ENCODE results near the gene DLGAP1. TPM values are rescaled to one million over a fixed set of nuclear protein-coding genes. Genes with fewer than 3 reads are reported as not detected.

The DLGAP1 gene
- total and polyA plus RNA-seq, 7 donors, result 0.13 to 2.6 (median 1.3) TPM; not detected in 1

- Histone ChIP-seq H3K27ac (no peak overlapping the region), H3K9me3 (no peaks in the 10 kb centered on the region), H3K36me3 (no peaks in the 10 kb centered on the region), H3K4me3 (no peak overlapping the region), H3K4me1 (no peaks in the 10 kb centered on the region), H3K27me3 (no peaks in the 10 kb centered on the region)
- TF ChIP-seq POLR2A (IDR thresholded peaks at IDR 0.05), result no peak
- TF ChIP-seq CTCF (IDR thresholded peaks at IDR 0.05), result no peak
- TF ChIP-seq EP300 (IDR thresholded peaks at IDR 0.05), result no peak
- intact Hi-C loops (cut with DNase I), result no loop called here
- DNase-seq, result no peak
- 85 to 91% methylated on average over 2 of the region's 2 CpGs for WGBS, 2 donors
These were observed 583.4 kb downstream of the DLGAP1 start for GRCh38 chr18:3871687-3872086.

GRCh38 chr18:3870914-3871313, 584.2 kb downstream of the DLGAP1 start:
- DNase-seq, result no peak
- Histone ChIP-seq H3K27ac (no peak overlapping the region), H3K4me1 (no peaks in the 10 kb centered on the region), H3K9me3 (no peaks in the 10 kb centered on the region), H3K4me3 (no peak overlapping the region), H3K27me3 (no peaks in the 10 kb centered on the region), H3K36me3 (no peaks in the 10 kb centered on the region)
- intact Hi-C loops (cut with DNase I), result loop anchor here (1.0 kb wide), 1 partner anchor 100 kb away; no protein-coding TSS in a partner anchor
- no peak for TF ChIP-seq EP300 (IDR thresholded peaks at IDR 0.05)
- no peak for TF ChIP-seq CTCF (IDR thresholded peaks at IDR 0.05)
- no peak for TF ChIP-seq POLR2A (IDR thresholded peaks at IDR 0.05)
- TF ChIP-seq POLR2AphosphoS5 (IDR thresholded peaks at IDR 0.05), result no peak
- 90 to 95% methylated on average over 4 of the region's 4 CpGs for WGBS, 2 donors

- H3K9me3 ChIP-seq, result no peaks in the 10 kb centered on the region
- no peak overlapping the region for H3K27ac ChIP-seq
- no peaks in the 10 kb centered on the region for H3K36me3 ChIP-seq
- no peak for DNase-seq
- no peak overlapping the region for H3K4me3 ChIP-seq
- H3K4me1 ChIP-seq, result no peaks in the 10 kb centered on the region
- H3K27me3 ChIP-seq, result no peaks in the 10 kb centered on the region
- WGBS, 2 donors, result 14 to 34% methylated on average over 2 of the region's 2 CpGs
- intact Hi-C loops (cut with DNase I), result loop anchor here (1.0 to 5.0 kb wide), 2 partner anchors 99 to 168 kb away; no protein-coding TSS in a partner anchor
- TF ChIP-seq EP300 (IDR thresholded peaks at IDR 0.05) (no peak), CTCF (IDR thresholded peaks at IDR 0.05) (peak in 3 of 4 experiments; percentile 14 to 37 (median 17))
These were observed 585.3 kb downstream of the DLGAP1 start for GRCh38 chr18:3869848-3870247.

GRCh38 chr18:3867864-3868311, 587.2 kb downstream of the DLGAP1 start:
- Histone ChIP-seq H3K9me3 (no peaks in the 10 kb centered on the region), H3K36me3 (no peaks in the 10 kb centered on the region), H3K27ac (no peak overlapping the region), H3K4me3 (no peak overlapping the region), H3K27me3 (no peaks in the 10 kb centered on the region), H3K4me1 (no peaks in the 10 kb centered on the region)
- TF ChIP-seq CTCF (IDR thresholded peaks at IDR 0.05) (no peak), EP300 (IDR thresholded peaks at IDR 0.05) (no peak), POLR2A (IDR thresholded peaks at IDR 0.05) (no peak), POLR2AphosphoS5 (IDR thresholded peaks at IDR 0.05) (no peak)
- intact Hi-C loops (cut with DNase I), result loop anchor here (5.0 kb wide), 1 partner anchor 166 kb away; no protein-coding TSS in a partner anchor
- DNase-seq, result no peak
- WGBS, 2 donors, result 66 to 68% methylated on average over 8 of the region's 8 CpGs

- no peak for TF ChIP-seq POLR2A (IDR thresholded peaks at IDR 0.05)
- TF ChIP-seq EP300 (IDR thresholded peaks at IDR 0.05), result no peak
- no peak for TF ChIP-seq CTCF (IDR thresholded peaks at IDR 0.05)
- no peak for TF ChIP-seq POLR2AphosphoS5 (IDR thresholded peaks at IDR 0.05)
- intact Hi-C loops (cut with DNase I), result loop anchor here (5.0 kb wide), 1 partner anchor 165 kb away; no protein-coding TSS in a partner anchor
- Histone ChIP-seq H3K27me3 (no peaks in the 10 kb centered on the region), H3K9me3 (no peaks in the 10 kb centered on the region), H3K4me3 (no peak overlapping the region), H3K36me3 (no peaks in the 10 kb centered on the region), H3K4me1 (no peaks in the 10 kb centered on the region), H3K27ac (no peak overlapping the region)
- WGBS, 2 donors, result 84 to 89% methylated on average over 3 of the region's 3 CpGs
- no peak for DNase-seq
These were observed 587.9 kb downstream of the DLGAP1 start for GRCh38 chr18:3867236-3867635.
